DMS53 (cell line): ENCODE measurements around the gene MYCN.

Source experiments
- DNase-seq: peaks from one replicate; lab custom pipeline; 2025; lab: John Stamatoyannopoulos, UW

Gene MYCN

GRCh38 chr2:15976354-15976753 lies 36.0 kb downstream of the MYCN start:
- DNase-seq: no peak

GRCh38 chr2:15979051-15979758 lies 38.9 kb downstream of the MYCN start:
- DNase-seq: no peak

- no peak for DNase-seq
Observed at GRCh38 chr2:15979759-15980604, 39.6 kb downstream of the MYCN start.

GRCh38 chr2:15980605-15981098 lies 40.3 kb downstream of the MYCN start:
- no peak for DNase-seq

GRCh38 chr2:15981646-15982045 lies 41.3 kb downstream of the MYCN start:
- DNase-seq: no peak

- no peak for DNase-seq
Observed at GRCh38 chr2:15982285-15983044, 42.1 kb downstream of the MYCN start.

- DNase-seq: no peak
Observed at GRCh38 chr2:15983496-15983895, 43.1 kb downstream of the MYCN start.

- no peak for DNase-seq
Observed at GRCh38 chr2:15984368-15985255, 44.3 kb downstream of the MYCN start.

GRCh38 chr2:15985531-15985930 lies 45.2 kb downstream of the MYCN start:
- no peak for DNase-seq

- no peak for DNase-seq
Observed at GRCh38 chr2:15986068-15986560, 45.8 kb downstream of the MYCN start.

- DNase-seq: no peak
Observed at GRCh38 chr2:15986644-15987043, 46.3 kb downstream of the MYCN start.

GRCh38 chr2:15988733-15989132 lies 48.4 kb downstream of the MYCN start:
- no peak for DNase-seq

- DNase-seq: no peak
Observed at GRCh38 chr2:15989559-15989958, 49.2 kb downstream of the MYCN start.

- no peak for DNase-seq
Observed at GRCh38 chr2:15990151-15991101, 50.1 kb downstream of the MYCN start.

GRCh38 chr2:15991231-15991630 lies 50.9 kb downstream of the MYCN start:
- no peak for DNase-seq

GRCh38 chr2:15992457-15993231 lies 52.3 kb downstream of the MYCN start:
- no peak for DNase-seq

- DNase-seq: peak; percentile 17
Observed at GRCh38 chr2:15993232-15993610, 52.9 kb downstream of the MYCN start.

GRCh38 chr2:15993666-15994065 lies 53.3 kb downstream of the MYCN start:
- DNase-seq: no peak

GRCh38 chr2:15995603-15996002 lies 55.3 kb downstream of the MYCN start:
- no peak for DNase-seq
